Activated T-helper 1 cell treated with anti-CD3 and anti-CD28 coated beads, Interleukin-2, amount 50 U/mL, for 16 hours (primary cell): Measurements from ENCODE around the gene ZNF441.
"Not testable (repeated sequence)": the region's sequence is repeated elsewhere in the genome, so short reads cannot be mapped to it uniquely, and the experiment has no call there.

Source experiments
- DNase-seq, 2 donors: peaks; one replicate each; pipeline ENCODE4 v3.0.0-alpha.2; 2020; ENCODE audit warnings: low read depth in 1 of 2, low spot score in 1 of 2

Gene ZNF441

DNA sequence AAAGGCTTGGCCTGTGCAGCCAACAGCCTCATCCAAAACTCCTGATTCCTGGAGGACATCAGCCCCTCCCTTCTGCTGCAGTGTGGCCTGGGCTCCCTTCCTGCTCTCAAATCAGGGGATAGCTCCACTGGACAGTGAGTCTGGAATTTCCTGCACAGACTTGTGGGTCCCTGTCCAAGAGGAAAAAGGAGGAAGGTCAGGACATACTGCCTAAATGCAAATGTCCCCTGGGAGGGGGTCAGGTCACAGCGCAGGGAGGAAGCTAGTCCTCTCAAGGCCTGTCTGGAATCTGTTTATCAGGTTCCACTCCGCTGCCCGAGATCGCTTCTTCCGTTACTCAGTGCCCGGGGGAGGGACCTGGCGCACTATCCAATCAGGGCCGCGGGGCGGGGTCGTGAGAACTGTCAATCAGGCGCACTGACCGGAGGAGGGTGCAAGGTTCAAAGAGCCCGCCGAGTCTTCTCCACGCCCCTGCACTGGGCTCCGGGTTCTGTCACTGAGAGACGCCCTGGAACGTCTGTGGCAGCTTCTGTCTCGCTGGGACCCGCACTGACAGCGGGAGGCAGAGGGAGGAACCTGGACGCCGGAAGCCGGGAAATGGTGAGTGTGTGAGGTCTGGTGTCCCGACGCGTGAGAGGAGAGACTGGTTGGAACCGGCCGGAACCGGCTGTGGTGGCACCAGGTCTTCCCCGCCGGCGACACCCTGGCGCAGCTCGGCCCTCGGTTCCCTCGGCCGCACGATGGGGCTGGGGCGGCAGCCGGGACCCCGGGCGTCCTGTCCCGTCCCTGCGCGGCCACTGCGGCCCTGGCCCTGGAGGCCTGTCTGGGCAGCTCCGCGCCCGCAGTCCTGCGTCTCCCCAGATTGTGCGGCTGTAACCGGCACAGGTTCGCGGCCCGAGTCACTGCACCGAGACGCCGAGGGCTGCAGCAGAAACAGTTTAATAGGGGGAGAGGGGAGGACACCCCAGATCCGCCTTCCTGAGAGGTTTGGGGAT lies at the start of gene ZNF441:
Gene ZNF441 (plus strand): TSS at position 404 of the 995 bp plus-strand sequence. CDS start 194 bp downstream, at position 598.
- DNase-seq, result peak; percentile 80 to 88

- DNase-seq, result no peak
These were observed 45.1 kb upstream of the ZNF441 start for GRCh38 chr19:11721681-11722080.

DNA sequence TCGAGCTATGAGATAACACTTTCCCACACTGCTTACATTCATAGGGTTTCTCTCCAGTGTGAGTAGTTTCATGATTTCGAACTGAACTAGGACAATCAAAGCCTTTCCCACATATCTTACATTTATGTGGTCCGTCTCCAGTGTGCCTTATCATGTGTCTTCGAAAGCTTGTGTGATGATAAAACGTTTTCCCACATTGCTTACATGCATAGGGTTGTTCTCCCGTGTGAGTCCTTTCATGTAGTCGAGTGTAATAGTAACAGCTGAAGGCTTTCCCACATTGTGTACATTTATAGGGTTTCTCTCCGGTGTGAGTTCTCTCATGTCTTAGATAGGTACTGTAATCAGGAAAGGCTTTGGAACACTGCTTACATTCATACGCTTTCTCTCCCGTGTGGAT lies 44.4 kb upstream of the ZNF441 start:
- DNase-seq, result no peak

DNA sequence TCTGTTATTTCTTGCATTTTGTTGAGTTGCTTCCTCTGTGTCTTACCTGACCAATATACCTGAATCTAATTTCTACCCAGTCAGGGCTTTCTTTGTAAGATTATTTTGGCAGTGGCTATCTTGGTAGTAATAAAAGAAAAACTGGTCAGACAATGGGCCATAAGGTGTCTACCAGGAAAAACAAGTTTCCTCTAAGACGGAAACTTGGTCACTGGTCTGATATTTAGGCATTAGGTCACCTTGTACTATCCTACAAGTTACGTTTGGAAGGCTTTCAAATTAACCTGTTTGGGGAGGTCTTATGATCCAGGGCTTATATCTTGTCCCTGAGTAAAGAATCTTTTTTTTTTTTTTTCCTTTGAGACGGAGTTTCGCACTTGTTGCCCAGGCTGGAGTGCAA lies 37.2 kb upstream of the ZNF441 start:
- DNase-seq, result no peak

DNA sequence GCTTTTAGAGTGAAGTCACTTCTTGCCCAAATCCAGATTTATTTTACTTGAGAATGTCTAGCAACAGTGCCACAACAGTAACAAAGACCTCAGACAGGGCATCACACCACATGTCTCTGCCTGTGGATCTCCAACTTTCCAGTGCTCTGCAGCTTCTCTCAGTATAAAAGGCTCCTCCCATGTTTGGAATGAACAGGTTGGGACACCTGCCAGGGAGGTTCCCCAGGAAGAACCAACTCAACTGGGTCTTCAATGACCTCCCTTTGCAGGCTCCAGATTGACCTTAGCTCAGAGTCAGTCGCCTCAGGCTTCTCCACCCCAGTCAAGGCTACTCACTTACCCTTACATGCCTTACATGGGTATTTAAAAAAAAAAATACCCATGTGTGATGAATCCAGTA lies 31.4 kb upstream of the ZNF441 start:
- no peak for DNase-seq

DNA sequence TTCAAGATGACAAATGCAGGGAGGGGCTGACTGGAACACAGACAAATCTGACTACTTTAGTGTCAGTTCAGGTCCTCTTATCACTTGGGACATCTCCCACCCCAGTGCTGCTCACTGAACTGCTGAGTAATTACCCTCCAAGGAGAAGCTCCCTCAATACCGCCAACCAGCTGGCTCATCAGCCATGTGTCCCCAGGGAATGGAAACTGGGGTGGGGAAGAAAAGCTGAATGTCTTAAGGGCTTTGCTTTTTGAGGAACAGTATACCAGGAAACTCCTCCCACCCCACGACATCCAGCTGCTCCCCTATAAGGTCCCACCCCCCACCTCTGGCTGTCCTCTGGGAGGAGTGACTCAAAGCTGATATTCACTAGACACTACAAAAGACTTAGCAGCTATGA lies 30.1 kb upstream of the ZNF441 start:
- no peak for DNase-seq

GRCh38 chr19:11737964-11738745 lies 28.6 kb upstream of the ZNF441 start:
- peak in 1 of 2 donors; percentile 7 for DNase-seq

GRCh38 chr19:11738746-11739620 lies 27.8 kb upstream of the ZNF441 start, which contains the start of gene ZNF823:
ZNF823 (minus strand) TSS chr19:11738946; CDS start chr19:11738819, 127 bp downstream.
- DNase-seq, result peak; percentile 88 to 91

- no peak for DNase-seq
These were observed 20.9 kb upstream of the ZNF441 start for GRCh38 chr19:11745869-11746268.

GRCh38 chr19:11747277-11747676 lies 19.5 kb upstream of the ZNF441 start:
- DNase-seq, result no peak

DNA sequence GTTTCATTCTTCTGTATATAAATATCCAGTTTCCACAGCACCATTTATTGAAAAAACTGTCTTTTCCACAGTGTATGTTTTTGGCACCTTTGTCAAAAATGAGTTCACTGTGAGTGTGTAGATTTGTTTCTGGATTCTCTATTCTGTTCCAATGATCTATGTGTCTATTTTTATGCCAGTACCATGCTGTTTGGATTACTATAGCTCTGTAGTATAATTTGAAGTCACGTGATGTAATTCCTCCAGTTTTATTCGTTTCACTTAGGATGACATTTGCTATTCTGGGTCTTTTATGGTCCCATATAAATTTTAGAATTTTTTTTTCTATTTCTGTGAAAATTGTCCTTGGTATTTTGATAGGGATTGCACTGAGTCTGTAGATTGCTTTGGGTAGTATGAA lies 17.0 kb upstream of the ZNF441 start:
- no peak for DNase-seq

- DNase-seq, result no peak
These were observed 14.5 kb upstream of the ZNF441 start for GRCh38 chr19:11752244-11752736.

DNA sequence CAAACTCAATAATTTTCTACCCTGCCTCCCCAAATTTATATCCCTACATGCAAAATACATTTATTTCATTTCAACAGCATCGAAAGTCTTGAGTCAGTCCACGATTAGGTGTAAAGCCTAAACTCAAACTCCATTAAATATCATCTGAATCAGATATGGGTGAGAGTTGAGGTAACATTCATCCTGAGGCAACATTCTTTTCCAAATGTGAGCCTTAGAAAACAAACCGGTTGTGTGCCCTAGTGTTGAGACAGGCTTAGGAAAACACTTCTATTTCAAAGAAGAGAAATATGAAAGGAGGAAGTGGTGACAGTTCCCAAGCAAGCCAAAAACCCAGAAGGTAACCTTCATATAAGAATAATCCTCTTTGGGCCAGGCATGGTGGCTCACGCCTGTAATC lies 12.1 kb upstream of the ZNF441 start:
- no peak for DNase-seq

GRCh38 chr19:11756965-11757364 lies 9.8 kb upstream of the ZNF441 start:
- no peak for DNase-seq

- DNase-seq, result no peak
These were observed 7.0 kb upstream of the ZNF441 start for GRCh38 chr19:11759805-11760204.

GRCh38 chr19:11763117-11763516 lies 3.7 kb upstream of the ZNF441 start:
- DNase-seq, result no peak

- no peak for DNase-seq
These were observed 3.2 kb upstream of the ZNF441 start for GRCh38 chr19:11763611-11764010.

GRCh38 chr19:11767633-11768133 lies 883 bp downstream of the ZNF441 start:
- DNase-seq, result peak in 1 of 2 donors; percentile 3

GRCh38 chr19:11769995-11770394 lies 3.2 kb downstream of the ZNF441 start:
- no peak for DNase-seq

DNA sequence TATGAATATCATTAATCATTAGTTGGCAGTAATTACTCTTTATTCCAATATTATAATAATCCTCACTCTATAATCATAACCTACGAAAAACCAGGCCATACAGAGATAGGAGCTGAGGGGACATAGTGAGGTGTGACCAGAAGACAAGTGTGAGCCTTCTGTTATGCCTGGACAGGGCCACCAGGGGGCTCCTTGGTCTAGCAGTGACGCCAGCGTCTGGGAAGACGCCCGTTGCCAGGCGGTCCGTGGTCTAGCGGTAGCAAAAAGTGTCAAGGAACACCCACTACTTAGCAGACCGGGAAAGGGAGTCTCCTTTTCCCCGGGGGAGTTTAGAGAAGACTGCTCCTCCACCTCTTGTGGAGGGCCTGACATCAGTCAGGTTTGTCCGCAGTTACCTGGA lies 4.7 kb downstream of the ZNF441 start:
- DNase-seq, result not testable (repeated sequence)
